ENCODE data around the gene MESP1.

MESP1 gene

DNA sequence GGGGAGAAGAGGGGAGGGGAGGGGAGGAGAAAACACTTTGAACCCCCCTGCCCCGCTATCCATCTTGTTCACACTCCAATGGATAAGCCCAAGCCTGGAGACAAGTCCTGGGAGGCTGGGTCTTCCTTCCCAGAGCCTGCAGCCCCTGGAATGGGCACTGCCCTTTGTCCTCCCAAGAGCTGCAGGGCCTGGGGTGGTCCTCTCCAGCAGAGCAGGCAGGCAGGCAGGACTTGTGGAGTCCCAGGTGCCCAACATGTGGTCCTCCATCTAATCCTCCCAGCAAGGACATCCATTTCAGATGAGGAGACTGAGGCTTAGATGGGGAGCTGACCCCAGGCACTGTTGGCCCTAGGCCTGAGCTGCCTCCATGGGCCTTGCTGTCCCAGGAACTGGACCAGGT, 14.6 kb upstream of the MESP1 start:
- TF ChIP-seq, protein P1, sequence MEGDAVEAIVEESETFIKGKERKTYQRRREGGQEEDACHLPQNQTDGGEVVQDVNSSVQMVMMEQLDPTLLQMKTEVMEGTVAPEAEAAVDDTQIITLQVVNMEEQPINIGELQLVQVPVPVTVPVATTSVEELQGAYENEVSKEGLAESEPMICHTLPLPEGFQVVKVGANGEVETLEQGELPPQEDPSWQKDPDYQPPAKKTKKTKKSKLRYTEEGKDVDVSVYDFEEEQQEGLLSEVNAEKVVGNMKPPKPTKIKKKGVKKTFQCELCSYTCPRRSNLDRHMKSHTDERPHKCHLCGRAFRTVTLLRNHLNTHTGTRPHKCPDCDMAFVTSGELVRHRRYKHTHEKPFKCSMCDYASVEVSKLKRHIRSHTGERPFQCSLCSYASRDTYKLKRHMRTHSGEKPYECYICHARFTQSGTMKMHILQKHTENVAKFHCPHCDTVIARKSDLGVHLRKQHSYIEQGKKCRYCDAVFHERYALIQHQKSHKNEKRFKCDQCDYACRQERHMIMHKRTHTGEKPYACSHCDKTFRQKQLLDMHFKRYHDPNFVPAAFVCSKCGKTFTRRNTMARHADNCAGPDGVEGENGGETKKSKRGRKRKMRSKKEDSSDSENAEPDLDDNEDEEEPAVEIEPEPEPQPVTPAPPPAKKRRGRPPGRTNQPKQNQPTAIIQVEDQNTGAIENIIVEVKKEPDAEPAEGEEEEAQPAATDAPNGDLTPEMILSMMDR (IDR thresholded peaks at IDR 0.05; ENCODE audit: insufficient read depth, missing control alignments) = no peak
- no peak for DNase-seq (ENCODE audit: insufficient read length, low spot score)
- no peak for FAIRE-seq

DNA sequence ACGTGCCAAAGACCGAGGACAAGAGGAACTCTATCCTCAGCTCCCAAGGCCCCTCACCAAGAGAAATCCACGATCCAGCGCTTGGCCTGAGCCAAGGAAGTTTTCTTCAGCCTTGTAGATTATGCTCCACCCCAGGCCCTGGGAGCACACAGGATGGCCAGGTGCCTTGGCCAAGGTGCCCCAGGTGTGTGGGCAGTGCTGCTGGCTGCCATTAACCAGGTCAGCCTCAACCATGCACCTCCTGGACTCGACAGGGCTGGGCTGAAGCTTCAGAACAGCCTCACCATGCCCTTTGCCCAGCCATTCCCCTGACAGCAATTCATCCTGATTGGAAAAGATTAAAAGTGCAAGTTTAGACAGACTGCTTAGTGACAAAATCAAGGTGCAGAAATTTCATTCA, 10.9 kb upstream of the MESP1 start:
- TF ChIP-seq, protein P1 (IDR thresholded peaks at IDR 0.05; ENCODE audit: insufficient read depth, missing control alignments) = no peak
- DNase-seq (ENCODE audit: insufficient read length, low spot score) = no peak
- FAIRE-seq = no peak

DNA sequence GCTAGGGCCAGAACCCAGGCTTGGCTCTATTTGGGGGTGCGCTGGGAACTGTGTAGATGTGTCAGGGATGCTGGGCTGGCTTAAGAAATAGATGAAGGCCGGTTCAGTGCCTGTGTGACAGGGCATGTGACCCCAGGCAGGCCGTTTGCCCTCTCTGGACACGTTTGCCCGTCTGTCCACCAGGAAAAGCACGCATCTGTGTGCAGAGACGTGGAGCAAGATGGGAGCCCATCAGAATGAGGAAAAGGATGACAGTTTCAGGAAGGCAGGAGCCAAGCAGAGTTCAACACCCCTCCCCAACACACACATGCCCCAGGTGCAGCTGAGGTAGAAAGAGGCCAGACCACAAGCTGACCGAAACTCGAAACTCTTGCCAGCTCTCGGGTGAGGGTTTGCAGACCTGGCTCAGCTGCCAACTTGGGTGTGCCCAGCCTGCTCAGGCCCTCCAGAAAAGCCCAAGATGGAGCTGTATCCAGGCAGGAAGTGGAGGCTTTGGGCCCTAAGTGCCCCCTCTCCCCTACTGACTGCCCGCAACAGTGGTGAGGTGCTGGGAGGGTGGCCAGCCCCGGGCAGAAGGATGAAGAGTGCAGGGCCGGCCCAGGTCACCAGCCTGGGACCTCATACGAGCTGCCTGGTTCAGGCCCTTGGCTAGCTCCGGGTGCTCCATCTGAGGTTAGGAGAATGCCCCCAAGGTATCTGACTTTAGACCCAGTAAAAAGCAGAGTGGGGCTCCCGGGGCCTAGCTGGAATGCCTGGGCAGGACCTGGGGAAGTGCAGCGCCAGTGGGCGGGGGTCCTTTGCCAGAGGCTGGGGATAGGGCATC, 10.2 kb upstream of the MESP1 start:
- no peak for FAIRE-seq
- TF ChIP-seq, protein P1 (IDR thresholded peaks at IDR 0.05; ENCODE audit: insufficient read depth, missing control alignments) = no peak
- DNase-seq (ENCODE audit: insufficient read length, low spot score) = no peak

DNA sequence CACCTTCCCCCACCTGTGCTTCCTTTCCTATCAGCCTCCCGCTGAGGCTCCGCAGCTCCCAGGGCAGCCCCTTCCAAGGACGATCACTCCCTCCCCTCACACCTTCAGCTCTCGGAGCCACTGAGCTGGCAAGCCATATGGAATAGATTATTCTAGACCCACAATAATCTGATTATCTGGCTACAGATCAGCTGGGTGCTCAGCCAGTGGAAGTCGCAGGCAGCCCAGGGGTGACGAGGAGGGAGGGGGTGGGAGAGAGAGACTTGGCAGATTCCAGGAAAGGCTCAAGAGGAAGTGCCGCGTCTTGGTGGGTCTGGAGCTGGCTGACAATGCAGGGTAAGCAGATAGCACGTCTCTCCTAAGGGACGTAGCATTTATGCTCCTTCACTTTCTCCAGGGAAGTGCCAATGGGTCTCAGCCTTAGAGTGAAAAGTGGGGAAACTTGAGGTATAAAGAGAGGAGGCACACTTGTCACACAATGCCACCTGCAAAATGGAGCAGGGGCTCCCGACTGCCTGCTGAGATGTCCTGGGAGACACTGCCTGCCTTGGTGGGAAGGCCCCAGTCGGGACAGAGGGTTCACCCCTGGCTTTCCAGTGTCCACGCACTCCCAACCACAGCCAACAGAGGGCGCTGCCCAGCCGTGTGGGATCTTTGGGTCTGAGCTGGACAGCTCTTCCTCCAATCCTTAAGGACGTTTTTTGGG, 9.4 kb upstream of the MESP1 start:
- FAIRE-seq = peak; percentile 81
- TF ChIP-seq, protein P1 (IDR thresholded peaks at IDR 0.05; ENCODE audit: insufficient read depth, missing control alignments) = peak; percentile 74
- DNase-seq (ENCODE audit: insufficient read length, low spot score) = peak; percentile 93

DNA sequence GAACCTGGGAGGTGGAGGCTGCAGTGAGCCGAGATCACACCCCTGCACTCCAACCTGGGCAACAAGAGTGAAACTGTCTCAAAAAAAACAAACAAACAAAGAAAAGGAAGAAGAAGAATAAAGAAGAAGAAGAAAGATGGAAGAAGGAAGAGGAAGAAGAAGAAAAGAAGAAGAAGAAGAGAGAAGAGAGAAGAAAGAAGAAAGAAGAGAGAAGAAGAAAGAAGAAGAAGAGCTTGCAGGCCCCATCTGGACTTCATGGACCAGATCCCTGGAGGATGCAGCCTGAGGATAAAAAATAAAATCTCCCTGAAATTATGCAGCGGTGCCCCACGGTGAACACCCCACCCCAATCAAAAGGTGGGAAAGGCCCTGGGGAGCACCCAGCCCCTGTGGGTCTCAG, 8.8 kb upstream of the MESP1 start:
- FAIRE-seq (no peak), DNase-seq (ENCODE audit: insufficient read length, low spot score) (no peak)
- TF ChIP-seq, protein P1 (IDR thresholded peaks at IDR 0.05; ENCODE audit: insufficient read depth, missing control alignments) = no peak

DNA sequence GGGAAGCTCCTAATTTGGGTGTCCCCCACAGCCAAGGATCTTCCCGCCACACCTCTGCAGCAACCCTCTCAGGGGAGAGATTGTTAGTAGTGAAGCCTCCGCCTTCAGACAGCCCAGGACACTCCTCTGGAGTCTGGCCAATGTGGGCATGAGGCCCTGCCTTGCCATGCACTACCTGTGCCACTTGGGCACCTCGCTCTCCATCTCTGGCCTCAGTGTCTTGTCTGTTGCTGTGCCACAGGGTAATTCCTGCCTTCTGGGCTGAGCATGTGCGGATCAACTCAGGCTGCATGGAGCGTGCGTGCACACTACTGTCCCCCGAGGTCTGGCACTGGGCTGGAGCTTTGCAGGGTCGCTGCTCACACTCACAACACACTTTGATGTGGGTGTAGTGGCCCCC, 7.9 kb upstream of the MESP1 start:
- no peak for DNase-seq (ENCODE audit: insufficient read length, low spot score)
- FAIRE-seq = no peak
- TF ChIP-seq, protein P1 (IDR thresholded peaks at IDR 0.05; ENCODE audit: insufficient read depth, missing control alignments) = no peak

DNA sequence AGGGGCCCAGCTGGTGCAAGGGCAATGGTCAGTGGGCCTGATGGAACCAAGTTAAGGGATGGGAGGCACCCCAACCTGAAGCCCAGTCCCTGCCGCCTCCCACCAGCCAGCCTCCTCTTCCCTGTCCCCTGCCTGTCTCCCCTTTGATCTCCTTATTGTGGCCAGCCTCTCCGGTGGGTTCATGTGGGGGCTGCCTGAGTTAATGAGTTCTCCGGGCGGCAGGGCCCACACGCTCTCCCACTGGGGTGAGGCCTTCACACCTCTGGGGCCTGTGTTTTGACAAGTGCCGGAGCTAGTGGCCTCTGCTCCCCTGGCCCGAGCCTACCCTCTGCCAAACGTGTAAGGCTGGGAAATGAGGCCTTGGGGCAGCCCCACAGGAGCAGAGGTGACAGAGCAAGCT, 7.2 kb upstream of the MESP1 start:
- FAIRE-seq (no peak), DNase-seq (ENCODE audit: insufficient read length, low spot score) (no peak)
- TF ChIP-seq, protein P1 (IDR thresholded peaks at IDR 0.05; ENCODE audit: insufficient read depth, missing control alignments) = no peak

Data from D721Med (cell line).